Prostate gland (tissue), 2 donors: ENCODE data around the gene SPATA16.

Experiments used
- POLR2AphosphoS5 ChIP-seq: sonication (generic); formaldehyde crosslinking; IDR thresholded peaks from one replicate; pipeline ENCODE4 v1.6.1; 2017; ENCODE audit warnings: antibody characterized with exemption
- TF ChIP-seq, protein P1 (sequence below), 4 experiments: fragments of 200-600 bp in 2 of 4; fragments of 450-650 bp in 2 of 4; sonication (generic) in 2 of 4; IDR thresholded peaks; 1 replicate in 3 of 4; 2 replicates in 1 of 4; pipeline ENCODE4 v1.5.1; 2016 to 2019; ENCODE audit warnings: antibody characterized with exemption in 4 of 4, mild to moderate bottlenecking in 2 of 4, moderate library complexity in 2 of 4

DNA sequence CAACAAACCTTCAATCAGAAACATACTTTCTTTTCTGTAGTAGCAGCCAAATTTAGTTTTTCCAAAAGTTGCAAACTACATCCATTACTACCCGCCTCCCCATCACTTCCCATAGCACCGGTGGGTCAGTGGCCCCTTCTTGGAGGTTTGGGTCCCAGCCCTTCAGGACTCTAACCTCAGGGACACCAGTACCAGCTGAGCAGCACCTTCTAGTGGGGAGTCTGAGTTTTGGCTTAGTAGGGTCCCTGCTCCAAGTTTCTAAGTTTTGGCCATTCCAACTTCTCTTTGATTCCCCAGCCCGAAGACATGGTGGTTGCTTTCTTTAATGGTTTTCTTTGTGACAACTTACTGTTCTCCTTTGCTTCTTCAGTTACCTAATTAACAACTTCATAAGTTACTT is 229.9 kb downstream of the SPATA16 start:
- TF ChIP-seq, protein P1, sequence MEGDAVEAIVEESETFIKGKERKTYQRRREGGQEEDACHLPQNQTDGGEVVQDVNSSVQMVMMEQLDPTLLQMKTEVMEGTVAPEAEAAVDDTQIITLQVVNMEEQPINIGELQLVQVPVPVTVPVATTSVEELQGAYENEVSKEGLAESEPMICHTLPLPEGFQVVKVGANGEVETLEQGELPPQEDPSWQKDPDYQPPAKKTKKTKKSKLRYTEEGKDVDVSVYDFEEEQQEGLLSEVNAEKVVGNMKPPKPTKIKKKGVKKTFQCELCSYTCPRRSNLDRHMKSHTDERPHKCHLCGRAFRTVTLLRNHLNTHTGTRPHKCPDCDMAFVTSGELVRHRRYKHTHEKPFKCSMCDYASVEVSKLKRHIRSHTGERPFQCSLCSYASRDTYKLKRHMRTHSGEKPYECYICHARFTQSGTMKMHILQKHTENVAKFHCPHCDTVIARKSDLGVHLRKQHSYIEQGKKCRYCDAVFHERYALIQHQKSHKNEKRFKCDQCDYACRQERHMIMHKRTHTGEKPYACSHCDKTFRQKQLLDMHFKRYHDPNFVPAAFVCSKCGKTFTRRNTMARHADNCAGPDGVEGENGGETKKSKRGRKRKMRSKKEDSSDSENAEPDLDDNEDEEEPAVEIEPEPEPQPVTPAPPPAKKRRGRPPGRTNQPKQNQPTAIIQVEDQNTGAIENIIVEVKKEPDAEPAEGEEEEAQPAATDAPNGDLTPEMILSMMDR (IDR thresholded peaks at IDR 0.05), result no peak
- no peak for TF ChIP-seq POLR2AphosphoS5
